Astrocyte (in vitro differentiated cells and primary cell): ENCODE measurements around the gene PARVB. TPM values are rescaled to one million over a fixed set of nuclear protein-coding genes. Genes with fewer than 3 reads are reported as not detected.

Experiments used
- DNase-seq: peaks from one replicate; pipeline ENCODE4 v3.0.0-alpha.2; 2010; ENCODE audit warnings: low read depth
- FAIRE-seq: peaks from 2 replicates; lab custom pipeline; 2011; peaks lifted over from hg19 to GRCh38; lab: Jason Lieb, UNC
- H2AFZ ChIP-seq: 2 replicates; pipeline ENCODE4 v1.6.0; 2012; ENCODE audit warnings: low read depth, low read length, inconsistent platforms
- H3K27ac ChIP-seq: 2 replicates; pipeline ENCODE4 v1.5.1; 2011; ENCODE audit warnings: low read depth, low read length, inconsistent platforms
- H3K27me3 ChIP-seq: 2 replicates; pipeline ENCODE4 v1.6.0; 2011; ENCODE audit warnings: low read length, inconsistent platforms; ENCODE audit not compliant: insufficient read depth
- H3K36me3 ChIP-seq: 2 replicates; pipeline ENCODE4 v1.5.1; 2011; ENCODE audit warnings: low read length, inconsistent platforms; ENCODE audit not compliant: insufficient read depth
- H3K4me1 ChIP-seq: 2 replicates; pipeline ENCODE4 v1.5.1; 2011; ENCODE audit warnings: low read length, inconsistent platforms; ENCODE audit not compliant: insufficient read depth
- H3K4me2 ChIP-seq: 2 replicates; pipeline ENCODE4 v1.6.0; 2012; ENCODE audit warnings: low read length, inconsistent platforms
- H3K4me3 ChIP-seq: 2 replicates; pipeline ENCODE4 v1.5.1; 2011; ENCODE audit warnings: low read depth, mild to moderate bottlenecking, low read length, inconsistent platforms; ENCODE audit not compliant: insufficient read depth
- H3K79me2 ChIP-seq: 2 replicates; pipeline ENCODE4 v1.6.0; 2012; ENCODE audit warnings: mild to moderate bottlenecking, low read length, inconsistent platforms; ENCODE audit not compliant: insufficient read depth
- H3K9ac ChIP-seq: 2 replicates; pipeline ENCODE4 v1.6.0; 2012; ENCODE audit warnings: mild to moderate bottlenecking, low read length, inconsistent platforms
- H3K9me3 ChIP-seq: 2 replicates; pipeline ENCODE4 v1.5.1; 2012; ENCODE audit warnings: low read depth, mild to moderate bottlenecking, low read length, inconsistent platforms; ENCODE audit not compliant: insufficient read depth
- H4K20me1 ChIP-seq: 2 replicates; pipeline ENCODE4 v1.6.0; 2012; ENCODE audit warnings: low read length, inconsistent platforms; ENCODE audit not compliant: insufficient read depth
- H3K27ac Mint-ChIP-seq: one replicate; pipeline ENCODE4 v1.8.0; 2021; ENCODE audit warnings: mild to moderate bottlenecking, mixed read lengths; ENCODE audit not compliant: unreplicated experiment
- H3K27me3 Mint-ChIP-seq: one replicate; pipeline ENCODE4 v1.8.0; 2021; ENCODE audit warnings: low read depth, mixed read lengths; ENCODE audit not compliant: unreplicated experiment
- H3K36me3 Mint-ChIP-seq: one replicate; pipeline ENCODE4 v1.8.0; 2021; ENCODE audit warnings: low read depth, mixed read lengths; ENCODE audit not compliant: unreplicated experiment
- H3K4me1 Mint-ChIP-seq: one replicate; pipeline ENCODE4 v1.8.0; 2021; ENCODE audit warnings: low read depth, mixed read lengths; ENCODE audit not compliant: unreplicated experiment
- H3K4me3 Mint-ChIP-seq: one replicate; pipeline ENCODE4 v1.8.0; 2021; ENCODE audit warnings: mild to moderate bottlenecking, moderate library complexity, mixed read lengths; ENCODE audit not compliant: unreplicated experiment
- H3K9me3 Mint-ChIP-seq: one replicate; pipeline ENCODE4 v1.8.0; 2021; ENCODE audit warnings: mild to moderate bottlenecking, mixed read lengths; ENCODE audit not compliant: unreplicated experiment
- CTCF ChIP-seq: IDR thresholded peaks from 2 replicates; pipeline ENCODE4 v1.5.1; 2011; ENCODE audit warnings: low read depth, mild to moderate bottlenecking, inconsistent platforms, low read length, moderate library complexity; ENCODE audit not compliant: insufficient read depth
- EZH2 ChIP-seq: IDR thresholded peaks from 2 replicates; pipeline ENCODE4 v1.6.1; 2012; ENCODE audit warnings: mild to moderate bottlenecking, low read length, inconsistent platforms; ENCODE audit not compliant: insufficient read depth
- total RNA-seq: library from RNA; stranded (reverse); gene quantifications from 2 replicates; pipeline ENCODE4 v1.2.1, GENCODE V29; 2021

The PARVB gene
- total RNA-seq, 1 donor from 2014 or later: 22.0 TPM

GRCh38 chr22:44057401-44057987 is 33.4 kb downstream of the PARVB start:
- H3K4me2 ChIP-seq: no peak overlapping the region
- no peak overlapping the region for H3K4me3 ChIP-seq
- H4K20me1 ChIP-seq: peaks cover 19% of the 10 kb centered on the region
- H3K4me1 Mint-ChIP-seq: no peaks in the 10 kb centered on the region
- no peak overlapping the region for H3K4me3 Mint-ChIP-seq
- DNase-seq: no peak
- H3K36me3 Mint-ChIP-seq: no peaks in the 10 kb centered on the region
- no peaks in the 10 kb centered on the region for H3K36me3 ChIP-seq
- no peaks in the 10 kb centered on the region for H3K9me3 ChIP-seq
- no peak overlapping the region for H3K9ac ChIP-seq
- H3K27me3 Mint-ChIP-seq: no peaks in the 10 kb centered on the region
- peaks cover 5% of the 10 kb centered on the region for H3K9me3 Mint-ChIP-seq
- no peak overlapping the region for H3K27ac ChIP-seq
- peaks cover 6% of the 10 kb centered on the region for H3K4me1 ChIP-seq
- no peaks in the 10 kb centered on the region for H3K27me3 ChIP-seq
- H3K27ac Mint-ChIP-seq: no peak overlapping the region
- H3K79me2 ChIP-seq: peaks cover 3% of the 10 kb centered on the region
- no peak overlapping the region for H2AFZ ChIP-seq
- TF ChIP-seq CTCF (no peak), EZH2 (no peak)
- FAIRE-seq: no peak

GRCh38 chr22:44063462-44064371 is 39.6 kb downstream of the PARVB start:
- Histone ChIP-seq H3K4me2 (no peak overlapping the region), H3K4me1 (peaks cover 6% of the 10 kb centered on the region), H2AFZ (no peak overlapping the region), H4K20me1 (peaks cover 40% of the 10 kb centered on the region), H3K27me3 (no peaks in the 10 kb centered on the region), H3K9ac (no peak overlapping the region), H3K4me3 (no peak overlapping the region), H3K27ac (no peak overlapping the region), H3K79me2 (no peaks in the 10 kb centered on the region), H3K9me3 (no peaks in the 10 kb centered on the region), H3K36me3 (no peaks in the 10 kb centered on the region)
- Mint-ChIP-seq H3K36me3 (no peaks in the 10 kb centered on the region), H3K9me3 (peaks cover 5% of the 10 kb centered on the region), H3K27ac (no peak overlapping the region), H3K4me3 (no peak overlapping the region), H3K4me1 (no peaks in the 10 kb centered on the region), H3K27me3 (peaks cover 2% of the 10 kb centered on the region)
- TF ChIP-seq EZH2: no peak
- TF ChIP-seq CTCF: no peak
- DNase-seq (no peak), FAIRE-seq (no peak)
